ENCODE data around the gene CACYBP.

DNA sequence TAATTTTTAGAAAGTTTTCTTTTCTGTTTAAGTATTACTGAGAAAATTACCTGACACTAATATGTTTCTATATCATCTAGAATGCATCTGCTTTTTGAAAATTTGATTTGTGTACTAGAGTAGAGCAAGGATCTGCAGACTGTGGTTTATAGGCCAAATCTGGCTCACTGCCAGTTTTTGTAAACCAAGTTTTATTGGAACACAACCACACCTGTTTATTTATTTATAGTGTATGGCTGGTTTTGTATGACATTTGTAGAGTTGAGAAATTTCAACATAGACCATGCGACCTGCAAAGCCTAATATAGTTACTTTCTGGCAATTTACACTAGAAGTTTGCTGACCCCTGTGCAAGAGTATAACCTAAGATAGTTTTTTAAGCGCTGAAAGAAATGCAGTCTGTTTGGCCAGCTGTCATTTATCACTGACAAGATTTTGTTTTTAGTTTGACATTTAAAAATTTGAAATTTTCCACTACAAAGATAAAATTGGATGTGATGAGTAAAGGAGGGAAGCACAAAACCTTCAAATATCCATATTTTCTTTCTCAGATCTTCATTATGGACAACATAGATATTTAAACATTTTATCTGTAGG is 36.1 kb upstream of the CACYBP start:
- no peak for TF ChIP-seq POLR2A (IDR thresholded peaks at IDR 0.05)
- TF ChIP-seq POLR2AphosphoS5 (IDR thresholded peaks at IDR 0.05): no peak
